Measurements from ENCODE around the gene ARL5A. TPM values are rescaled to one million over a fixed set of nuclear protein-coding genes. Genes with fewer than 3 reads are reported as not detected.

Gene ARL5A
- total RNA-seq, 2 donors from 2014 or later: 21.3 to 21.4 TPM

- Histone ChIP-seq H3K27ac (no peak overlapping the region), H3K27me3 (no peaks in the 10 kb centered on the region), H3K9me3 (no peaks in the 10 kb centered on the region), H3K4me1 (no peaks in the 10 kb centered on the region), H3K4me3 (no peak overlapping the region), H3K36me3 (replicated peaks in 1 of 2; ENCODE audit: insufficient read depth in 1 of 2, low read depth in 2 of 2) (no peaks in the 10 kb centered on the region)
- DNase-seq (no peak), ATAC-seq (peak; percentile 58)
- 74 to 77% methylated on average over 3 of the region's 3 CpGs for WGBS, 2 donors
- intact Hi-C loops (cut with DNase I): no loop called here
- TF ChIP-seq POLR2A (IDR thresholded peaks at IDR 0.05): no peak
- TF ChIP-seq, protein P1, sequence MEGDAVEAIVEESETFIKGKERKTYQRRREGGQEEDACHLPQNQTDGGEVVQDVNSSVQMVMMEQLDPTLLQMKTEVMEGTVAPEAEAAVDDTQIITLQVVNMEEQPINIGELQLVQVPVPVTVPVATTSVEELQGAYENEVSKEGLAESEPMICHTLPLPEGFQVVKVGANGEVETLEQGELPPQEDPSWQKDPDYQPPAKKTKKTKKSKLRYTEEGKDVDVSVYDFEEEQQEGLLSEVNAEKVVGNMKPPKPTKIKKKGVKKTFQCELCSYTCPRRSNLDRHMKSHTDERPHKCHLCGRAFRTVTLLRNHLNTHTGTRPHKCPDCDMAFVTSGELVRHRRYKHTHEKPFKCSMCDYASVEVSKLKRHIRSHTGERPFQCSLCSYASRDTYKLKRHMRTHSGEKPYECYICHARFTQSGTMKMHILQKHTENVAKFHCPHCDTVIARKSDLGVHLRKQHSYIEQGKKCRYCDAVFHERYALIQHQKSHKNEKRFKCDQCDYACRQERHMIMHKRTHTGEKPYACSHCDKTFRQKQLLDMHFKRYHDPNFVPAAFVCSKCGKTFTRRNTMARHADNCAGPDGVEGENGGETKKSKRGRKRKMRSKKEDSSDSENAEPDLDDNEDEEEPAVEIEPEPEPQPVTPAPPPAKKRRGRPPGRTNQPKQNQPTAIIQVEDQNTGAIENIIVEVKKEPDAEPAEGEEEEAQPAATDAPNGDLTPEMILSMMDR (IDR thresholded peaks at IDR 0.05): no peak
These were observed 53.7 kb downstream of the ARL5A start for GRCh38 chr2:151774506-151774905.

- WGBS, 2 donors: 87 to 93% methylated on average over 10 of the region's 10 CpGs
- Histone ChIP-seq H3K4me3 (no peak overlapping the region), H3K4me1 (no peaks in the 10 kb centered on the region), H3K27me3 (no peaks in the 10 kb centered on the region), H3K9me3 (no peaks in the 10 kb centered on the region), H3K36me3 (replicated peaks in 1 of 2; ENCODE audit: insufficient read depth in 1 of 2, low read depth in 2 of 2) (no peaks in the 10 kb centered on the region), H3K27ac (no peak overlapping the region)
- peak; percentile 13 to 42 (median 20) for DNase-seq
- ATAC-seq: peak; percentile 45
- TF ChIP-seq, protein P1 (IDR thresholded peaks at IDR 0.05): no peak
- no peak for TF ChIP-seq POLR2A (IDR thresholded peaks at IDR 0.05)
- intact Hi-C loops (cut with DNase I): no loop called here
These were observed 56.4 kb downstream of the ARL5A start for GRCh38 chr2:151771599-151772358.

GRCh38 chr2:151770995-151771394, 57.2 kb downstream of the ARL5A start:
- intact Hi-C loops (cut with DNase I): no loop called here
- TF ChIP-seq, protein P1 (IDR thresholded peaks at IDR 0.05): no peak
- TF ChIP-seq POLR2A (IDR thresholded peaks at IDR 0.05): no peak
- H3K4me1 ChIP-seq: no peaks in the 10 kb centered on the region
- no peak overlapping the region for H3K27ac ChIP-seq
- no peaks in the 10 kb centered on the region for H3K27me3 ChIP-seq
- no peaks in the 10 kb centered on the region for H3K36me3 ChIP-seq (replicated peaks in 1 of 2; ENCODE audit: insufficient read depth in 1 of 2, low read depth in 2 of 2)
- no peaks in the 10 kb centered on the region for H3K9me3 ChIP-seq
- DNase-seq (no peak), ATAC-seq (no peak)
- no peak overlapping the region for H3K4me3 ChIP-seq
- 81 to 86% methylated on average over 2 of the region's 2 CpGs for WGBS, 2 donors

DNA sequence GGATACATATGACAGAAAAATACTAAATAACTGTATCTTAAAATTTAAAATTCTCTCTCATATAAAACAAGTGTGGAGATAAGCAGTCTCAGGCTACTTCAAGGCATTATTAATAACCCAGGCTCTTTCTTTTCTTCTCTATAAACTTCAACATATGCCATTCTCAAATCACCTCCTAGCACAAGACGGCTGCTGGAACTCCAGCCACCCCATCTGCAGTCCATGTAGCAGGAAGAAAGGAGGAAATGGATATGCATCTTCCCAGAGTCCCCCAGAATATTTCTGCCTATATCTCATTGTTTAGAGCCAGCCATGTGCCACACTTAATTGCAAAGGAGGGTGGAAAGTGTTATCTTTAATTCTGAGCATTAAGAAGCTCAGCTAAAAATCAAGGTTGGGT, 58.6 kb downstream of the ARL5A start:
- Histone ChIP-seq H3K4me3 (no peak overlapping the region), H3K4me1 (no peaks in the 10 kb centered on the region), H3K9me3 (no peaks in the 10 kb centered on the region), H3K27ac (no peak overlapping the region), H3K36me3 (replicated peaks in 1 of 2; ENCODE audit: insufficient read depth in 1 of 2, low read depth in 2 of 2) (no peaks in the 10 kb centered on the region), H3K27me3 (no peaks in the 10 kb centered on the region)
- 92 to 100% methylated on average over 1 of the region's 1 CpG for WGBS, 2 donors
- no peak for DNase-seq
- no peak for ATAC-seq
- intact Hi-C loops (cut with DNase I): no loop called here
- TF ChIP-seq POLR2A (IDR thresholded peaks at IDR 0.05): no peak
- TF ChIP-seq, protein P1 (IDR thresholded peaks at IDR 0.05): no peak

DNA sequence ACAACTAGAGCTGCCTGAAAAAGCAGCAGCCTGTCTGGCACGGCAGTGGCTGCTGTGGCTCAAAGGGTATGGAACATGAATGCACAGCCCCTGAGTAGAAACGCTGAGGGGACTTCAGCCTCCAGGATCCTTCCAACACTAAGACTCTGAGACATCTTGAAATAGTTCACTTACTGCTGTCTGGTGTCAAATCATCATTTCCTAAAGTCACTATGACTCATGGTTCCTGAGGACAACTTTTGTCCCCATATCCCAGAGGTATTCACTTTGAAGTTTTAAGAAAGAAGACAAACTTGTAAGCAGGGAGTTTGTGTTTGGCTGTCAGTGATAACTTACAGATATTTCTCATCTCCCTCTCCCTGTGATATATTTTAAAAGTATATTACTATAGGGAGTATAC, 60.7 kb downstream of the ARL5A start:
- 88% methylated on average over 2 of the region's 2 CpGs for WGBS, 2 donors
- no peak for ATAC-seq
- DNase-seq: no peak
- Histone ChIP-seq H3K36me3 (replicated peaks in 1 of 2; ENCODE audit: insufficient read depth in 1 of 2, low read depth in 2 of 2) (no peaks in the 10 kb centered on the region), H3K27me3 (no peaks in the 10 kb centered on the region), H3K9me3 (no peaks in the 10 kb centered on the region), H3K4me3 (no peak overlapping the region), H3K4me1 (no peaks in the 10 kb centered on the region), H3K27ac (no peak overlapping the region)
- TF ChIP-seq, protein P1 (IDR thresholded peaks at IDR 0.05): no peak
- TF ChIP-seq POLR2A (IDR thresholded peaks at IDR 0.05): no peak
- intact Hi-C loops (cut with DNase I): no loop called here

Measured in body of pancreas (tissue), 4 donors.